Mesenchymal stem cell (in vitro differentiated cells and primary cell): ENCODE measurements around the gene ABLIM2.

Experiments
- DNase-seq: peaks from one replicate; pipeline ENCODE4 v3.0.0-alpha.2; 2013
- H2AFZ ChIP-seq: one replicate; pipeline ENCODE4 v1.6.1; 2013; ENCODE audit warnings: low read depth, mild to moderate bottlenecking, control low read depth, inconsistent platforms, low read length, moderate library complexity
- H2AK5ac ChIP-seq: 2 replicates; pipeline ENCODE4 v1.6.1; 2013; ENCODE audit warnings: low read length, moderate library complexity, mild to moderate bottlenecking, inconsistent platforms; ENCODE audit not compliant: severe bottlenecking
- H2BK120ac ChIP-seq: one replicate; pipeline ENCODE4 v1.6.1; 2013; ENCODE audit warnings: low read depth, mild to moderate bottlenecking, inconsistent platforms, low read length, moderate library complexity
- H2BK12ac ChIP-seq, 2 experiments: one replicate each; pipeline ENCODE4 v1.6.1; 2013; ENCODE audit warnings: inconsistent platforms in 2 of 2, low read length in 2 of 2, mild to moderate bottlenecking in 2 of 2, moderate library complexity in 2 of 2, control low read depth in 1 of 2
- H2BK15ac ChIP-seq: one replicate; pipeline ENCODE4 v1.6.1; 2013; ENCODE audit warnings: mild to moderate bottlenecking, low read depth, inconsistent platforms; ENCODE audit not compliant: poor library complexity, severe bottlenecking
- H2BK5ac ChIP-seq: 2 replicates; pipeline ENCODE4 v1.6.1; 2013; ENCODE audit warnings: low read depth, mild to moderate bottlenecking, low read length, control low read depth, inconsistent platforms; ENCODE audit not compliant: poor library complexity, severe bottlenecking
- H3K14ac ChIP-seq, 2 experiments: one replicate each; pipeline ENCODE4 v1.6.1; 2013; ENCODE audit warnings: inconsistent platforms in 2 of 2, low read length in 2 of 2, control low read depth in 1 of 2, mild to moderate bottlenecking in 1 of 2, moderate library complexity in 1 of 2
- H3K18ac ChIP-seq, 2 experiments: one replicate each; pipeline ENCODE4 v1.6.1; 2013; ENCODE audit warnings: inconsistent platforms in 2 of 2, low read length in 2 of 2, control low read depth in 1 of 2, low read depth in 1 of 2, mild to moderate bottlenecking in 1 of 2
- H3K23ac ChIP-seq, 2 experiments: one replicate each; pipeline ENCODE4 v1.6.1; 2013; ENCODE audit warnings: inconsistent platforms in 2 of 2, low read length in 2 of 2, mild to moderate bottlenecking in 2 of 2, moderate library complexity in 2 of 2, control low read depth in 1 of 2
- H3K27ac ChIP-seq: 2 replicates; pipeline ENCODE4 v1.5.1; 2013; ENCODE audit warnings: mild to moderate bottlenecking, moderate library complexity, low read length, control low read depth, inconsistent platforms; ENCODE audit not compliant: poor library complexity, severe bottlenecking
- H3K27me3 ChIP-seq, 2 experiments: 2 replicates each; pipeline versions ENCODE4 v1.6.1 to v1.7.0; 2013; ENCODE audit warnings: low read length in 2 of 2, mild to moderate bottlenecking in 2 of 2, moderate library complexity in 2 of 2, control low read depth in 1 of 2, inconsistent platforms in 1 of 2; ENCODE audit not compliant: control insufficient read depth in 1 of 2, insufficient read depth in 1 of 2
- H3K36me3 ChIP-seq, 2 experiments: 2 replicates each; pipeline versions ENCODE4 v1.6.1 to v1.7.0; 2013; ENCODE audit warnings: low read length in 2 of 2, control low read depth in 1 of 2, inconsistent platforms in 1 of 2, low read depth in 1 of 2, mild to moderate bottlenecking in 1 of 2; ENCODE audit not compliant: insufficient read depth in 2 of 2, control insufficient read depth in 1 of 2
- H3K4ac ChIP-seq, 2 experiments: one replicate each; pipeline ENCODE4 v1.6.1; 2013; ENCODE audit warnings: inconsistent platforms in 2 of 2, low read length in 2 of 2, mild to moderate bottlenecking in 2 of 2, moderate library complexity in 2 of 2, control low read depth in 1 of 2, low read depth in 1 of 2
- H3K4me1 ChIP-seq: 2 replicates; pipeline ENCODE4 v1.6.1; 2013; ENCODE audit warnings: low read depth, low read length, control low read depth; ENCODE audit not compliant: control insufficient read depth, insufficient read depth
- H3K4me2 ChIP-seq: 2 replicates; pipeline ENCODE4 v1.6.1; 2013; ENCODE audit warnings: low read length, mild to moderate bottlenecking, inconsistent platforms; ENCODE audit not compliant: poor library complexity, severe bottlenecking
- H3K4me3 ChIP-seq, 2 experiments: 2 replicates each; pipeline versions ENCODE4 v1.5.1 to v1.7.0; 2013; ENCODE audit warnings: low read length in 2 of 2, mild to moderate bottlenecking in 2 of 2, control low read depth in 1 of 2, low read depth in 1 of 2; ENCODE audit not compliant: insufficient read depth in 1 of 2
- H3K79me1 ChIP-seq: replicated peaks from 2 replicates; pipeline ENCODE4 v1.6.1; 2013; ENCODE audit warnings: mild to moderate bottlenecking, control low read depth, low read length, inconsistent platforms; ENCODE audit not compliant: poor library complexity, severe bottlenecking
- H3K9ac ChIP-seq: 2 replicates; pipeline ENCODE4 v1.7.0; 2013; ENCODE audit warnings: mild to moderate bottlenecking, low read length, moderate library complexity
- H3K9me3 ChIP-seq: 2 replicates; pipeline ENCODE4 v1.7.0; 2013; ENCODE audit warnings: mild to moderate bottlenecking, low read length; ENCODE audit not compliant: control insufficient read depth
- H4K8ac ChIP-seq: one replicate; pipeline ENCODE4 v1.6.1; 2013; ENCODE audit warnings: inconsistent platforms, mild to moderate bottlenecking, low read length, moderate library complexity
- H4K91ac ChIP-seq: one replicate; pipeline ENCODE4 v1.6.1; 2013; ENCODE audit warnings: mild to moderate bottlenecking, low read length, inconsistent platforms
- WGBS: methylation state at CpG from one replicate; pipeline ENCODE4 v1.1.7; 2013; ENCODE audit warnings: mixed read lengths; 5-methylcytosine and 5-hydroxymethylcytosine counted together

ABLIM2 gene

GRCh38 chr4:8033829-8034528 is 124.6 kb downstream of the ABLIM2 start:
- Histone ChIP-seq H3K27me3 (peaks cover 58 to 61% of the 10 kb centered on the region in 2 experiments), H2BK5ac (no peak overlapping the region), H3K23ac (no peak overlapping the region), H3K36me3 (no peaks in the 10 kb centered on the region), H3K9me3 (no peaks in the 10 kb centered on the region), H4K91ac (no peak overlapping the region), H3K79me1 (no peaks in the 10 kb centered on the region), H3K4me2 (no peak overlapping the region), H3K18ac (no peak overlapping the region), H3K14ac (peak overlapping the region in 1 of 2 experiments; percentile 11), H2BK12ac (no peak overlapping the region), H3K4ac (no peak overlapping the region), H2BK120ac (no peak overlapping the region), H3K4me1 (peaks cover 22% of the 10 kb centered on the region), H2BK15ac (no peak overlapping the region), H2AK5ac (no peak overlapping the region), H2AFZ (no peak overlapping the region), H4K8ac (no peak overlapping the region), H3K9ac (no peak overlapping the region), H3K27ac (no peak overlapping the region), H3K4me3 (no peak overlapping the region)
- DNase-seq: no peak
- WGBS: 89% methylated on average over 11 of the region's 11 CpGs

- H3K4ac ChIP-seq: no peak overlapping the region
- H3K79me1 ChIP-seq: no peaks in the 10 kb centered on the region
- no peak overlapping the region for H3K18ac ChIP-seq
- no peak overlapping the region for H2AK5ac ChIP-seq
- no peak overlapping the region for H3K14ac ChIP-seq
- peaks cover 58 to 61% of the 10 kb centered on the region in 2 experiments for H3K27me3 ChIP-seq
- no peak overlapping the region for H2BK5ac ChIP-seq
- H2BK15ac ChIP-seq: peak overlapping the region; percentile 30
- no peak overlapping the region for H4K91ac ChIP-seq
- H2BK120ac ChIP-seq: no peak overlapping the region
- H2AFZ ChIP-seq: no peak overlapping the region
- H3K27ac ChIP-seq: no peak overlapping the region
- no peak overlapping the region for H3K4me3 ChIP-seq
- DNase-seq: no peak
- no peak overlapping the region for H3K4me2 ChIP-seq
- H2BK12ac ChIP-seq: no peak overlapping the region
- H3K9me3 ChIP-seq: no peaks in the 10 kb centered on the region
- 92% methylated on average over 16 of the region's 17 CpGs for whole genome bisulfite sequencing
- no peak overlapping the region for H4K8ac ChIP-seq
- H3K9ac ChIP-seq: no peak overlapping the region
- H3K4me1 ChIP-seq: peaks cover 22% of the 10 kb centered on the region
- no peak overlapping the region for H3K23ac ChIP-seq
- no peaks in the 10 kb centered on the region for H3K36me3 ChIP-seq
These were observed 125.4 kb downstream of the ABLIM2 start for GRCh38 chr4:8033067-8033755.

- no peak overlapping the region for H2BK5ac ChIP-seq
- H3K36me3 ChIP-seq: no peaks in the 10 kb centered on the region
- H3K14ac ChIP-seq: no peak overlapping the region
- H3K4me1 ChIP-seq: peaks cover 21% of the 10 kb centered on the region
- no peak overlapping the region for H2BK15ac ChIP-seq
- H3K79me1 ChIP-seq: no peaks in the 10 kb centered on the region
- no peak overlapping the region for H2BK12ac ChIP-seq
- no peak for DNase-seq
- no peak overlapping the region for H4K91ac ChIP-seq
- H3K27me3 ChIP-seq: peaks cover 59 to 63% of the 10 kb centered on the region in 2 experiments
- 91% methylated on average over 22 of the region's 23 CpGs for WGBS
- H2BK120ac ChIP-seq: no peak overlapping the region
- H2AK5ac ChIP-seq: no peak overlapping the region
- no peaks in the 10 kb centered on the region for H3K9me3 ChIP-seq
- no peak overlapping the region for H3K27ac ChIP-seq
- no peak overlapping the region for H3K4me3 ChIP-seq
- no peak overlapping the region for H3K9ac ChIP-seq
- no peak overlapping the region for H4K8ac ChIP-seq
- no peak overlapping the region for H3K18ac ChIP-seq
- no peak overlapping the region for H2AFZ ChIP-seq
- no peak overlapping the region for H3K4ac ChIP-seq
- H3K23ac ChIP-seq: no peak overlapping the region
- H3K4me2 ChIP-seq: no peak overlapping the region
These were observed 126.2 kb downstream of the ABLIM2 start for GRCh38 chr4:8032381-8032780.

- Histone ChIP-seq H3K18ac (no peak overlapping the region), H3K27me3 (peaks cover 65 to 81% of the 10 kb centered on the region in 2 experiments), H3K4ac (no peak overlapping the region), H3K4me3 (no peak overlapping the region), H2BK12ac (no peak overlapping the region), H2BK5ac (no peak overlapping the region), H3K27ac (no peak overlapping the region), H3K4me2 (no peak overlapping the region), H2AK5ac (no peak overlapping the region), H3K9me3 (no peaks in the 10 kb centered on the region), H2AFZ (no peak overlapping the region), H3K9ac (no peak overlapping the region), H3K36me3 (no peaks in the 10 kb centered on the region), H3K23ac (no peak overlapping the region), H3K4me1 (peaks cover 12% of the 10 kb centered on the region), H4K91ac (no peak overlapping the region), H4K8ac (no peak overlapping the region), H3K79me1 (no peaks in the 10 kb centered on the region), H3K14ac (no peak overlapping the region), H2BK120ac (no peak overlapping the region), H2BK15ac (no peak overlapping the region)
- 88% methylated on average over 22 of the region's 22 CpGs for WGBS
- no peak for DNase-seq
These were observed 128.4 kb downstream of the ABLIM2 start for GRCh38 chr4:8030121-8030781.
